SH-SY5Y (cell line): ENCODE measurements around the gene PARVB.

Source experiments
- GATA2 ChIP-seq: IDR thresholded peaks from 2 replicates; pipeline ENCODE4 v1.6.1; 2011; ENCODE audit warnings: mild to moderate bottlenecking, low read depth, low read length
- GATA3 ChIP-seq: IDR thresholded peaks from 2 replicates; pipeline ENCODE4 v1.6.1; 2011; ENCODE audit warnings: low read depth, mild to moderate bottlenecking, low read length, moderate library complexity

GRCh38 chr22:44204739-44205515 lies 180.8 kb downstream of the PARVB start:
- TF ChIP-seq GATA2 (no peak), GATA3 (no peak)
